Measurements from ENCODE around the gene PTRH1. TPM values are rescaled to one million over a fixed set of nuclear protein-coding genes. Genes with fewer than 3 reads are reported as not detected.
A peak's percentile ranks its signal among the peaks of the same experiment; 100 is the strongest.

The PTRH1 gene
- total and polyA plus RNA-seq, 2 of the 4 experiments (the other 2 are of a cell fraction), result 5.4 to 14.8 TPM

GRCh38 chr9:127722055-127722745 lies 6.7 kb upstream of the PTRH1 start:
- no peak overlapping the region for H3K4me3 ChIP-seq (ENCODE audit: insufficient read depth, low read depth, low read length)
- POLR2A ChIA-PET (ENCODE audit: unreplicated experiment), result no interaction called here
- CTCF ChIA-PET, result interaction anchor here (0.6 to 0.8 kb wide), 2 partner anchors 13 to 107 kb away, joined by 3 to 4 read pairs; partner anchors contain the start of gene TOR2A

More at GRCh38 chr9:127722055-127722745, 6.7 kb upstream of the PTRH1 start:
- H3K23ac ChIP-seq (ENCODE audit: low read depth, low read length), result no peak overlapping the region
- no peak overlapping the region for H2BK15ac ChIP-seq (ENCODE audit: low read depth, low read length)
- intact Hi-C loops (cut with micrococcal nuclease) (no loop called here), dilution Hi-C loops (cut with HindIII; ENCODE audit: low sequenced_read_pairs, unreplicated experiment) (no loop called here), in situ Hi-C loops (cut with MboI; ENCODE audit: low sequenced_read_pairs) (no loop called here)
- DNase-seq (no peak), ATAC-seq (ENCODE audit: low read depth) (no peak)
- no peak overlapping the region for H2AK5ac ChIP-seq (ENCODE audit: low read depth, low read length)
- no peak overlapping the region for H2BK20ac ChIP-seq (ENCODE audit: low read depth, low read length)
- H3K18ac ChIP-seq (ENCODE audit: low read depth, low read length), result no peak overlapping the region
- H2BK5ac ChIP-seq (ENCODE audit: low read depth, low read length, poor library complexity, severe bottlenecking), result no peak overlapping the region
- no peaks in the 10 kb centered on the region for H3K79me1 ChIP-seq (ENCODE audit: low read depth in 1 of 2, low read length in 2 of 2)
- TF ChIP-seq RFX5 (IDR thresholded peaks at IDR 0.05; ENCODE audit: low read depth, low read length), result no peak
- TF ChIP-seq MXI1 (IDR thresholded peaks at IDR 0.05; ENCODE audit: borderline replicate concordance, low read depth, low read length), result no peak
- no peak for TF ChIP-seq BHLHE40 (IDR thresholded peaks at IDR 0.05; ENCODE audit: low read depth, low read length)
- no peak for TF ChIP-seq FOS (IDR thresholded peaks at IDR 0.05; ENCODE audit: low read depth, low read length)
- TF ChIP-seq SMC3 (IDR thresholded peaks at IDR 0.05; ENCODE audit: low read depth, low read length), result no peak
- no peak for TF ChIP-seq ELK1 (IDR thresholded peaks at IDR 0.05; ENCODE audit: borderline replicate concordance, low read depth, low read length)
- TF ChIP-seq RCOR1 (IDR thresholded peaks at IDR 0.05; ENCODE audit: insufficient replicate concordance, low read length), result no peak
- no peak overlapping the region for H4K5ac ChIP-seq (ENCODE audit: low read depth, low read length)
- H3K56ac ChIP-seq (ENCODE audit: extremely low read depth, insufficient read depth, low read length), result no peak overlapping the region
- H2BK120ac ChIP-seq (ENCODE audit: low read depth, low read length), result no peak overlapping the region
- H3K4me1 ChIP-seq (ENCODE audit: control insufficient read depth, insufficient read depth, low read length), result 0 out of 2 replicates have a peak, but pooled peaks cover 1% of the 10 kb centered on the region
- no peak overlapping the region for H4K8ac ChIP-seq (ENCODE audit: low read depth in 2 of 2, low read length in 2 of 2)
- no peak overlapping the region for H4K91ac ChIP-seq (ENCODE audit: insufficient read depth, low read depth, low read length)
- no peak overlapping the region for H3K14ac ChIP-seq (replicated peaks; ENCODE audit: low read depth, low read length)
- no peaks in the 10 kb centered on the region for H3K9me3 ChIP-seq (ENCODE audit: control insufficient read depth, insufficient read depth, low read length)
- H3K36me3 ChIP-seq (ENCODE audit: control insufficient read depth, insufficient read depth, low read length), result no peaks in the 10 kb centered on the region
- peak overlapping the region; percentile 49 for H2AFZ ChIP-seq (replicated peaks; ENCODE audit: low read length, poor library complexity)
- no peak overlapping the region for H3K4me2 ChIP-seq (ENCODE audit: low read depth, low read length)
- no peaks in the 10 kb centered on the region; the same call in 1 of the 2 replicates for H3K9me1 ChIP-seq (ENCODE audit: insufficient read depth, low read length)
- H3K27me3 ChIP-seq (ENCODE audit: control insufficient read depth, insufficient read depth, low read length), result peaks cover 4% of the 10 kb centered on the region; the same call in 1 of the 2 replicates
- H3K27ac ChIP-seq (ENCODE audit: insufficient read depth, low read length), result no peak overlapping the region
- no peak overlapping the region for H3K9ac ChIP-seq (ENCODE audit: low read depth, low read length)
- no TSS peak for BruUV-seq (replicated peaks)
- WGBS, 2 experiments (ENCODE audit: extremely low coverage in 2 of 2, insufficient read length in 1 of 2), result 78% methylated on average over 5 of the region's 12 CpGs; no CpG with 5 or more reads in 1 of the 2 experiments
- no peaks in the 10 kb centered on the region for H4K20me1 ChIP-seq (ENCODE audit: insufficient read depth, low read length)
- H3K4ac ChIP-seq (ENCODE audit: low read depth, low read length), result no peak overlapping the region
- peak overlapping the region; percentile 81 for H2AK9ac ChIP-seq (replicated peaks; ENCODE audit: low read depth, low read length, poor library complexity)

All from IMR-90 (cell line).